CD4-positive, alpha-beta T cell (primary cell): Measurements from ENCODE around the gene HTR4. TPM values are rescaled to one million over a fixed set of nuclear protein-coding genes. Genes with fewer than 3 reads are reported as not detected.
"Not testable (repeated sequence)": the region's sequence is repeated elsewhere in the genome, so short reads cannot be mapped to it uniquely, and the experiment has no call there.

Experiments used
- ATAC-seq: fragments of 200-7000 bp; cut with Tn5 transposase; one replicate; pipeline ENCODE4 v1.10.0; 2022; ENCODE audit warnings: mild to moderate bottlenecking; ENCODE audit not compliant: poor library complexity
- CTCF ChIA-PET: fragments of 350-600 bp; sonication (Branson Sonifier 250); formaldehyde crosslinking; loops from one replicate; lab custom pipeline; 2021; ENCODE audit warnings: antibody characterized with exemption, inconsistent platforms; lab: Charles Lee
- POLR2A ChIA-PET: fragments of 350-600 bp; sonication (Branson Sonifier 250); formaldehyde crosslinking; loops from one replicate; lab custom pipeline; 2021; ENCODE audit warnings: antibody characterized with exemption, inconsistent platforms; lab: Charles Lee
- DNase-seq, 14 experiments: peaks; one replicate each; pipeline ENCODE4 v3.0.0-alpha.2; 2013 to 2020; ENCODE audit warnings: mixed read lengths in 2 of 14
- H3K27ac ChIP-seq, 2 donors: one replicate each; pipeline versions ENCODE4 v1.5.1 to v1.7.0; 2013; ENCODE audit warnings: low read length in 2 of 2, low read depth in 1 of 2, mild to moderate bottlenecking in 1 of 2
- H3K27me3 ChIP-seq, 2 experiments: 1 replicate in 1 of 2; 2 replicates in 1 of 2; pipeline versions ENCODE4 v1.6.1 to v1.7.0; 2013; ENCODE audit warnings: low read length in 2 of 2, control low read depth in 1 of 2, mild to moderate bottlenecking in 1 of 2, moderate library complexity in 1 of 2; ENCODE audit not compliant: insufficient read depth in 2 of 2, control insufficient read depth in 1 of 2
- H3K36me3 ChIP-seq: one replicate; pipeline ENCODE4 v1.6.1; 2013; ENCODE audit warnings: low read length, control low read depth; ENCODE audit not compliant: insufficient read depth
- H3K4me1 ChIP-seq: one replicate; pipeline ENCODE4 v1.6.1; 2013; ENCODE audit warnings: low read length, control low read depth; ENCODE audit not compliant: insufficient read depth
- H3K4me3 ChIP-seq: one replicate; pipeline ENCODE4 v1.5.1; 2013; ENCODE audit warnings: mild to moderate bottlenecking, low read length, moderate library complexity
- H3K9me3 ChIP-seq, 2 experiments: 1 replicate in 1 of 2; 2 replicates in 1 of 2; pipeline versions ENCODE4 v1.6.1 to v1.7.0; 2013; ENCODE audit warnings: low read length in 2 of 2, mild to moderate bottlenecking in 2 of 2, control low read depth in 1 of 2, moderate library complexity in 1 of 2; ENCODE audit not compliant: control insufficient read depth in 1 of 2, insufficient read depth in 1 of 2
- H3K27ac Mint-ChIP-seq: one replicate; pipeline ENCODE4 v1.8.0; 2020; ENCODE audit warnings: mixed read lengths
- H3K27me3 Mint-ChIP-seq: one replicate; pipeline ENCODE4 v1.8.0; 2021; ENCODE audit warnings: mixed read lengths
- H3K36me3 Mint-ChIP-seq: one replicate; pipeline ENCODE4 v1.8.0; 2021; ENCODE audit warnings: low read depth, mixed read lengths
- H3K4me1 Mint-ChIP-seq: one replicate; pipeline ENCODE4 v1.8.0; 2021; ENCODE audit warnings: low read depth, mixed read lengths
- H3K4me3 Mint-ChIP-seq: one replicate; pipeline ENCODE4 v1.8.0; 2020; ENCODE audit warnings: mild to moderate bottlenecking, mixed read lengths
- H3K9me3 Mint-ChIP-seq: one replicate; pipeline ENCODE4 v1.8.0; 2020; ENCODE audit warnings: mixed read lengths
- intact Hi-C, 2 experiments: fragments of 100-400 bp; cut with DNase I in 1 of 2; cut with micrococcal nuclease in 1 of 2; formaldehyde crosslinking; loops; one replicate each; pipeline versions ENCODE4 v1.15.1 to v1.9.0; 2023 to 2025; cut with DNase I, micrococcal nuclease
- total RNA-seq, 174 experiments: library from RNA in 2 of 174; stranded (reverse) in 2 of 174; gene quantifications; one replicate each; pipeline ENCODE4 v1.2.3 and lab custom pipeline; 2021 to 2026
- TF ChIP-seq, protein P1 (sequence below): fragments of 200-600 bp; IDR thresholded peaks from one replicate; pipeline ENCODE4 v1.8.0; 2022; ENCODE audit warnings: antibody characterized with exemption, mild to moderate bottlenecking

Gene HTR4
- total RNA-seq, 2 experiments from 2014 or later = not detected

DNA sequence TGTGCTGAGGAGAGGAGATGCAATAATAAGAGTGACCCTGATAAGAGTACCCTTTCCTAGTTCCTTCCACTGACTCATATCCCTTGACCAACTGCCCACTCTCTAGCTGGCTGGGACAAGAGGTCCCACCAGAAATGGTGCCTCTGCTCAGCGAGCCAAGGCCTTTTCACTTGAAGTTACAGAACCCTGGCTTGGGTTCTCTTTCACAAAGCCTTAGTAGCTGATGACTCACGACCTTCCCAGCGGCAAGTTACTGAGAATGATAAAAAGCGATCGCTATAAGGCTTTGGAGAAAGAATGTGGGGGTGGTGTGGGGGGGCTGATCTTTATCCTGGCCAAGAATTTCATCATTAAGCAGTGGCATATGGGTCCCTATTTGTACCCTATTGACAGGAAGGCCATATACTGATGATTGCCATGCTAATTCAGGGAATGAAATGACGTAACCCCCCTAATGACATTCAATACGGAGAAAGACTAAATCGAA is 180.3 kb downstream of the HTR4 start:
- Histone ChIP-seq H3K4me1 (no peaks in the 10 kb centered on the region), H3K36me3 (no peaks in the 10 kb centered on the region), H3K27ac (no peak overlapping the region), H3K4me3 (no peak overlapping the region), H3K27me3 (no peaks in the 10 kb centered on the region), H3K9me3 (no peaks in the 10 kb centered on the region)
- ATAC-seq = no peak
- H3K9me3 Mint-ChIP-seq = no peaks in the 10 kb centered on the region
- intact Hi-C loops = no loop called here
- no peak overlapping the region for H3K27ac Mint-ChIP-seq
- H3K4me3 Mint-ChIP-seq = no peak overlapping the region
- ChIA-PET POLR2A (no interaction called here), CTCF (no interaction called here)
- peaks cover 17% of the 10 kb centered on the region for H3K27me3 Mint-ChIP-seq
- no peaks in the 10 kb centered on the region for H3K36me3 Mint-ChIP-seq
- H3K4me1 Mint-ChIP-seq = no peaks in the 10 kb centered on the region
- TF ChIP-seq, protein P1, sequence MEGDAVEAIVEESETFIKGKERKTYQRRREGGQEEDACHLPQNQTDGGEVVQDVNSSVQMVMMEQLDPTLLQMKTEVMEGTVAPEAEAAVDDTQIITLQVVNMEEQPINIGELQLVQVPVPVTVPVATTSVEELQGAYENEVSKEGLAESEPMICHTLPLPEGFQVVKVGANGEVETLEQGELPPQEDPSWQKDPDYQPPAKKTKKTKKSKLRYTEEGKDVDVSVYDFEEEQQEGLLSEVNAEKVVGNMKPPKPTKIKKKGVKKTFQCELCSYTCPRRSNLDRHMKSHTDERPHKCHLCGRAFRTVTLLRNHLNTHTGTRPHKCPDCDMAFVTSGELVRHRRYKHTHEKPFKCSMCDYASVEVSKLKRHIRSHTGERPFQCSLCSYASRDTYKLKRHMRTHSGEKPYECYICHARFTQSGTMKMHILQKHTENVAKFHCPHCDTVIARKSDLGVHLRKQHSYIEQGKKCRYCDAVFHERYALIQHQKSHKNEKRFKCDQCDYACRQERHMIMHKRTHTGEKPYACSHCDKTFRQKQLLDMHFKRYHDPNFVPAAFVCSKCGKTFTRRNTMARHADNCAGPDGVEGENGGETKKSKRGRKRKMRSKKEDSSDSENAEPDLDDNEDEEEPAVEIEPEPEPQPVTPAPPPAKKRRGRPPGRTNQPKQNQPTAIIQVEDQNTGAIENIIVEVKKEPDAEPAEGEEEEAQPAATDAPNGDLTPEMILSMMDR = no peak
- no peak for DNase-seq

DNA sequence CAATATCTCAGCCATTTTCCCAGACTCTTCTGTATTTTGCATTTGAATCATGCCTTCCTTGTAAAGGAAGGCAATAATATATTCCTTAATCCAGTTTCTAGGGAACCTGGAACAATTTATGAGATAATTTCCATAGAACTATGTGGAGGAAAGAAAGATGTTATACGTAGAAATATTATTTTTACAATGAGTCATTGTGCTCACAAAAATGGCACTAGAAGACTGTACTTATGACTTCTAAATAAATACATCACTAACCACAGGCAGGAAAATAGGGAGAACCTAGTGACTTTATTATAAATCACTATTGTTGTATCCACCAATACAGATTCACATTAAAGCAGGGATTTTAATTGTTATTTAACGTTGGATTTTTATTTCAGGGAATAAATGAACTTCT is 182.9 kb downstream of the HTR4 start:
- Mint-ChIP-seq H3K27ac (no peak overlapping the region), H3K4me3 (no peak overlapping the region), H3K36me3 (no peaks in the 10 kb centered on the region), H3K27me3 (peaks cover 6% of the 10 kb centered on the region), H3K9me3 (no peaks in the 10 kb centered on the region), H3K4me1 (no peaks in the 10 kb centered on the region)
- Histone ChIP-seq H3K27ac (no peak overlapping the region), H3K4me3 (no peak overlapping the region), H3K36me3 (no peaks in the 10 kb centered on the region), H3K9me3 (no peaks in the 10 kb centered on the region), H3K4me1 (no peaks in the 10 kb centered on the region), H3K27me3 (no peaks in the 10 kb centered on the region)
- ChIA-PET CTCF (no interaction called here), POLR2A (no interaction called here)
- DNase-seq (no peak), ATAC-seq (no peak)
- TF ChIP-seq, protein P1 = no peak
- intact Hi-C loops = no loop called here

- TF ChIP-seq, protein P1 = no peak
- H3K27ac ChIP-seq = no peak overlapping the region
- Mint-ChIP-seq H3K27me3 (peaks cover 5% of the 10 kb centered on the region), H3K4me3 (no peak overlapping the region), H3K9me3 (no peaks in the 10 kb centered on the region), H3K36me3 (no peaks in the 10 kb centered on the region), H3K4me1 (no peaks in the 10 kb centered on the region), H3K27ac (no peak overlapping the region)
- POLR2A ChIA-PET = no interaction called here
- H3K4me1 ChIP-seq = no peaks in the 10 kb centered on the region
- no peaks in the 10 kb centered on the region for H3K9me3 ChIP-seq
- intact Hi-C loops = no loop called here
- CTCF ChIA-PET = no interaction called here
- H3K4me3 ChIP-seq = no peak overlapping the region
- no peaks in the 10 kb centered on the region for H3K27me3 ChIP-seq
- ATAC-seq (no peak), DNase-seq (no peak)
- H3K36me3 ChIP-seq = no peaks in the 10 kb centered on the region
Measured at GRCh38 chr5:148469501-148469935, 184.8 kb downstream of the HTR4 start.

GRCh38 chr5:148468746-148469145 is 185.6 kb downstream of the HTR4 start:
- H3K27ac ChIP-seq, ATAC-seq, H3K4me3 ChIP-seq, H3K4me1 Mint-ChIP-seq, H3K4me1 ChIP-seq, H3K36me3 Mint-ChIP-seq, POLR2A ChIA-PET, H3K27ac Mint-ChIP-seq, H3K9me3 ChIP-seq, H3K4me3 Mint-ChIP-seq, H3K27me3 Mint-ChIP-seq, intact Hi-C loops, CTCF ChIA-PET, H3K9me3 Mint-ChIP-seq, H3K27me3 ChIP-seq, H3K36me3 ChIP-seq, DNase-seq: not testable (repeated sequence)
